Right ventricle myocardium inferior (tissue), 1 donor: Measurements from ENCODE around the gene CACNA2D2. TPM values are rescaled to one million over a fixed set of nuclear protein-coding genes. Genes with fewer than 3 reads are reported as not detected.
A peak's percentile ranks its signal among the peaks of the same experiment; 100 is the strongest.

ENCODE experiments used
- ATAC-seq: fragments of 200-7000 bp; cut with Tn5 transposase; one replicate; pipeline ENCODE4 v1.9.1; 2020; ENCODE audit warnings: mild to moderate bottlenecking, moderate library complexity
- DNase-seq: peaks from one replicate; pipeline ENCODE4 v3.0.0; 2021; ENCODE audit errors: missing footprints
- intact Hi-C: fragments of 100-400 bp; cut with DNase I; formaldehyde crosslinking; loops from one replicate; pipeline ENCODE4 v1.11.0; 2022
- long read RNA-seq: library from polyadenylated mRNA; unstranded; transcript quantifications from one replicate; pipeline ENCODE4 v2.0.0, GENCODE V29; 2021
- total RNA-seq: library from RNA; stranded (reverse); fragmentation: NEBNext Ultra II Directional; extraction: Animal tissue kit (Norgen Biotek cat#: 25700); gene quantifications from one replicate; pipeline ENCODE4 v1.2.1, GENCODE V29; 2021
- donor health status: DM: no; HTN: yes; CAD: no; lungs with severe emphysema.

CACNA2D2 gene
- total RNA-seq = 1.2 TPM
- long read RNA-seq = 0 reads

GRCh38 chr3:50503504-50504342, at the start of gene CACNA2D2:
Gene CACNA2D2 (minus strand): TSS chr3:50503634. CDS start chr3:50503423, 211 bp downstream.
- ATAC-seq (peak; percentile 85), DNase-seq (peak; percentile 78)
- intact Hi-C loops = no loop called here

- DNase-seq (no peak), ATAC-seq (no peak)
- intact Hi-C loops = no loop called here
Measured at GRCh38 chr3:50552598-50552997, 49.2 kb upstream of the CACNA2D2 start.

GRCh38 chr3:50551681-50552435, 48.4 kb upstream of the CACNA2D2 start:
- ATAC-seq (no peak), DNase-seq (no peak)
- intact Hi-C loops = no loop called here

- DNase-seq = no peak
- intact Hi-C loops = no loop called here
- no peak for ATAC-seq
Measured at GRCh38 chr3:50551054-50551659, 47.7 kb upstream of the CACNA2D2 start.

DNA sequence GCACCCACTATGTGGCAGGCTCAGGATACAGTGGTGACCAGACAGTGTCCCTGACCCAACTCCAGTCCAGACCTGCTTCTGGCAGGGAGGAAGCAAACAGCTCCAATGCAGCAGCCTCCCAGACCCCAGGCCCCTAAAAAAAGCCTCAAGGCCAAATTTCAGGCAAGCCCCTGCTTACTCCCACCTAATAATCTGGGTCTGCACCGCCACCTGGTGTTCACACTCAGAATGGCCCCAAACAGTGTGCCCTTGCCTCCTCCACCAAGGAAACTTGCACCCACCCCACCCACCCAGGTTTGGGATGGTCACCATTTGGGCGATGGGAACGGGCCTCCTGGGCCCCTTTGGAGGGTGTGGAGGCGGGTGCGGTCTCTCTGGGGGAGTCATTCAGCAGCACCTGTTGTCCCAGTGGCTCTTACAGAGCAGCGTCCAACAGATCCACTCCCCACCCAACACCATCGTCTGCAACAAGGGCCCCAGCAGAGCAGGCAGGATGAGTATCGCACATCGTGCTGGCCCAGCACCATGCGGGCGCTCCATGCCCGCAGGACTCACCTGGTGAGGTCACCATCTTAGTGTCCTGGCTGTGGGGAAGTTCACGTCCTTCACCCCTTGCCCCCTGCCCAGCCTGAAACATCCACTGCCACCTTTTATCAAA, 46.8 kb upstream of the CACNA2D2 start:
- intact Hi-C loops = no loop called here
- ATAC-seq (peak; percentile 30), DNase-seq (no peak)

DNA sequence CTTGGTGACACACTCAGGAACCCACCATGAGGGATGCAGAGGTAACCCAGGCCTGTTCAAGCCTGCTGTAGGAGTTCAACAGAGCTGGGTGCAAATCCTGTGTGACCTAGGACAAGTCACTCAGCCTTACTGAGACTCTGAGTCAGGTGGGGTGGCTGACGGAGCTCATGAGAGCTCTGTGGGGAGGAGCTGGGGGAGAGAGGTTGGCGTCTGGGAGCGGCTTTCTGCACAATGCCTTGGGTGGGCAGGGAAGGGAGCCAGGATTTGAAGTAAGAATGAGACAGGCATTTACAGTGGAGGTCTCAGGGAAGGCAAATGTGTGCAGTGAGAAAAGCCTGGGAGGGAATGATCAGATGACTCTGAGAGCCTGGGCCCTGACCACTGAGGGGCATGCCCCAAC, 45.8 kb upstream of the CACNA2D2 start:
- no peak for ATAC-seq

DNA sequence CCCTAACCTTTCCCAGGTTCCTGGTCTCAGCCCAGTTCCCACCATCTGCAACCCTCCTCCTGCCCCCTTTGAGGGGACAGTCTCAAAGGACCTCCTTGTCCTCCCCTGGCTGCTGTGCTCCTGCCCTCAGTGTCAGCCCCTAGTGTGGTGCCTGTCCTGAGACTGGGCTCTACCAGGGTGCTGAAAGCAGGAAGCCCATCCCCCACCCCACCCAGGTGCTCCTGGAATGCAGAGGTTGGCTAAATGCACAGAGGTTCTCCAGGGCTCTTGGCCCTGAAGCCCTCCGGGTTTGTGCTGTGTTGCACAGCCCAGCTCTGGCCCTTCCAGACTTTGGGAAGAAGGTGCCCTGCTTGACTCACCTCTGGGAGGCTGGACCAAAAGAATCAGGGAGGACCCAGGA, 42.3 kb upstream of the CACNA2D2 start:
- no peak for DNase-seq
- intact Hi-C loops = no loop called here
- no peak for ATAC-seq

More for the DNA sequence above, 45.8 kb upstream of the CACNA2D2 start:
- DNase-seq = no peak
- intact Hi-C loops = no loop called here

GRCh38 chr3:50542177-50543034, 39.0 kb upstream of the CACNA2D2 start:
- ATAC-seq (peak; percentile 66), DNase-seq (no peak)
- intact Hi-C loops = loop anchor here (1.0 kb wide), 2 partner anchors 106 to 192 kb away; partner anchors contain the start of genes CYB561D2 and NPRL2

DNA sequence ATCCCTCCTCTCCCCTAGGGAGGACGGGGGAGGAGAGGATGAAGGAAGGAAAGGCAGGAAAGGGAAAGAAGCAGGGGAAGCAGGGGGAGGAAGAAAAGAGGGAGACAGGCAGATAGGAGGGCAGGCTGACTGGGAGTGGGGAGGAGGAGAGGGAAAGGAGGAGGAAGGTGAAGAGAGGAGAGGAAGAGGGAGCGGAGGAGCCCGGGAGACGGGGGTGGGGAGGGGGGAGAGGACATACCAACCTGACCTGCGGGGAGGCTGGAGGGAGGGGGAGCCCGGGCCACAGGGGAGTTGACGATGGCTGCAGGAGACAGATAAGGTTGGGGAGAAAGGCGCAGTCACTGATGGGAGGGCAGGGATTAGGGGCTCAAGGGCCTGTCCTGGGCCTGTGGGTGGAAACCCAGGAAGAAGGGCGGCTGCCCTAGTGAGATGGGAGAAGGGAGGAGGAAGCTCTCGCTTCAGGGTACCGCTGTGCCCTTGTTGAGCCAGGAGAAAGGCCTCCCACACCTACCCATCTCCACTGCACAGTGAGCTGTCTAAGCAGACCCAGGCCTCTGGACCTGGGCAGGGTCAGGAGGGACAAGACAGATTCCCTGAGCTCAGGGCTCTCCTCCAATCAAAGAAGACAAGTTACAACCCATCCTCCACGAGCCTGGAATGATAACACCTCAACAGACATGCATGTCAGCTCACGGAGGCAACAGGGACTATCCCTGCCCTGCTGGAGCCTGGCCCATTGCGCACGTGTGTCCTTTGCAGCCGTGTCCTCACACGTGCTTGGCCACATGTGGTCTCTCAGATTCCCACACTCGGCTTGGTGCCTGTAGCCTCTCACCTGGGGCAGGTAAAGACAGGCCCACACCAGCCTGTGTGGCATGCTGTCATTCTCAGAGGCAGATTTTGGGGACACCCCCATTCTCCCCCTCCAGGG, 36.2 kb upstream of the CACNA2D2 start:
- intact Hi-C loops = no loop called here
- DNase-seq (no peak), ATAC-seq (no peak)

GRCh38 chr3:50537421-50538129, 34.1 kb upstream of the CACNA2D2 start:
- ATAC-seq (no peak), DNase-seq (no peak)
- intact Hi-C loops = no loop called here

GRCh38 chr3:50536471-50537180, 33.2 kb upstream of the CACNA2D2 start:
- DNase-seq (no peak), ATAC-seq (no peak)
- intact Hi-C loops = no loop called here

GRCh38 chr3:50534681-50535330, 31.4 kb upstream of the CACNA2D2 start:
- no peak for ATAC-seq
- intact Hi-C loops = no loop called here
- no peak for DNase-seq

GRCh38 chr3:50533807-50534461, 30.5 kb upstream of the CACNA2D2 start:
- intact Hi-C loops = no loop called here
- no peak for ATAC-seq
- no peak for DNase-seq

GRCh38 chr3:50533316-50533715, 29.9 kb upstream of the CACNA2D2 start:
- ATAC-seq (no peak), DNase-seq (no peak)
- intact Hi-C loops = no loop called here
